Panc1 (cell line): ENCODE measurements around the gene UBAC2. TPM values are rescaled to one million over a fixed set of nuclear protein-coding genes. Genes with fewer than 3 reads are reported as not detected.

Experiments used
- ATAC-seq: fragments of 200-7000 bp; cut with Tn5 transposase; 2 replicates; pipeline ENCODE4 v1.9.1; 2020; ENCODE audit warnings: mild to moderate bottlenecking, moderate library complexity
- BruUV-seq: library from RNA; stranded (reverse); fragments of 400-500 nt; replicated peaks from 2 replicates; lab custom pipeline; 2021; lab: Mats Ljungman, UMichigan
- CTCF ChIA-PET: fragments of 300-600 bp; sonication (Branson Sonifier 250); formaldehyde crosslinking; loops from one replicate; lab custom pipeline; 2022; ENCODE audit warnings: antibody characterized with exemption; lab: Charles Lee
- POLR2A ChIA-PET: fragments of 300-600 bp; sonication (Branson Sonifier 250); formaldehyde crosslinking; loops from one replicate; lab custom pipeline; 2022; ENCODE audit warnings: antibody characterized with exemption; lab: Charles Lee
- DNase-seq: peaks from one replicate; pipeline ENCODE4 v3.0.0-alpha.2; 2010; ENCODE audit warnings: low read depth, low spot score
- H3K27ac ChIP-seq: 2 replicates; pipeline ENCODE4 v1.5.1; 2011; ENCODE audit warnings: mild to moderate bottlenecking, low read length, inconsistent platforms
- H3K27me3 ChIP-seq: fragments of 200-500 bp; sonication (Bioruptor generic); 2 replicates; pipeline ENCODE4 v1.6.0; 2014; ENCODE audit warnings: low read length, inconsistent platforms; ENCODE audit not compliant: control insufficient read depth, insufficient read depth
- H3K36me3 ChIP-seq: fragments of 200-500 bp; sonication (Bioruptor generic); 2 replicates; pipeline ENCODE4 v1.5.1; 2014; ENCODE audit warnings: inconsistent platforms, mild to moderate bottlenecking, low read length, moderate library complexity; ENCODE audit not compliant: control insufficient read depth, insufficient read depth
- H3K4me1 ChIP-seq: 2 replicates; pipeline ENCODE4 v1.5.1; 2011; ENCODE audit warnings: inconsistent platforms, mild to moderate bottlenecking, low read length, moderate library complexity; ENCODE audit not compliant: control insufficient read depth, insufficient read depth
- H3K4me3 ChIP-seq, 2 experiments: 2 replicates each; pipeline ENCODE4 v1.5.1; 2011 to 2012; ENCODE audit warnings: low read depth in 2 of 2, low read length in 2 of 2, mild to moderate bottlenecking in 2 of 2, inconsistent platforms in 1 of 2, moderate library complexity in 1 of 2
- H3K9me3 ChIP-seq: fragments of 200-500 bp; sonication (Bioruptor generic); 2 replicates; pipeline ENCODE4 v1.5.1; 2014; ENCODE audit warnings: low read depth, mild to moderate bottlenecking, inconsistent platforms, low read length, moderate library complexity; ENCODE audit not compliant: control insufficient read depth, insufficient read depth
- CTCF ChIP-seq: fragments of 450-650 bp; IDR thresholded peaks from 2 replicates; pipeline ENCODE4 v1.5.1; 2017; ENCODE audit warnings: mild to moderate bottlenecking
- POLR2AphosphoS5 ChIP-seq: IDR thresholded peaks from 2 replicates; pipeline ENCODE4 v1.6.1; 2012; ENCODE audit warnings: mild to moderate bottlenecking, low read depth, low read length, moderate library complexity
- REST ChIP-seq, 2 experiments: IDR thresholded peaks; 2 replicates each; pipeline ENCODE4 v1.6.1; 2011 to 2012; ENCODE audit warnings: low read depth in 2 of 2, control low read depth in 1 of 2, low read length in 1 of 2, mild to moderate bottlenecking in 1 of 2, moderate library complexity in 1 of 2; ENCODE audit not compliant: insufficient read depth in 1 of 2
- SIN3A ChIP-seq: IDR thresholded peaks from 2 replicates; pipeline ENCODE4 v1.6.1; 2012; ENCODE audit warnings: low read depth, mild to moderate bottlenecking, low read length, moderate library complexity, borderline replicate concordance; ENCODE audit not compliant: insufficient read depth
- TCF7L2 ChIP-seq: IDR thresholded peaks from 2 replicates; pipeline ENCODE4 v1.6.1; 2011; ENCODE audit warnings: mild to moderate bottlenecking, low read depth, low read length, inconsistent platforms
- in situ Hi-C: cut with HindIII; loops from 2 replicates; pipeline ENCODE4 v1.10.0; 2016; ENCODE audit warnings: low sequenced_read_pairs, low pct_unique_long_range_greater_than_20kb
- intact Hi-C: fragments of 100-400 bp; cut with micrococcal nuclease; formaldehyde crosslinking; loops from one replicate; pipeline ENCODE4 v1.10.0; 2022; ENCODE audit not compliant: unreplicated experiment
- total RNA-seq: library from RNA; stranded (reverse); gene quantifications from one replicate; pipeline ENCODE4 v1.2.1, GENCODE V29; 2021; ENCODE audit not compliant: unreplicated experiment

Gene UBAC2
- total RNA-seq, 1 experiment from 2014 or later = 40.8 TPM

GRCh38 chr13:99326012-99326411 lies 125.4 kb downstream of the UBAC2 start:
- ATAC-seq (no peak), DNase-seq (no peak)
- Histone ChIP-seq H3K4me1 (no peaks in the 10 kb centered on the region), H3K27ac (no peak overlapping the region), H3K9me3 (no peaks in the 10 kb centered on the region), H3K4me3 (no peak overlapping the region), H3K27me3 (no peaks in the 10 kb centered on the region), H3K36me3 (no peaks in the 10 kb centered on the region)
- TF ChIP-seq TCF7L2 (no peak), POLR2AphosphoS5 (no peak), REST (IDR thresholded peaks at IDR 0.05; ENCODE audit: insufficient read depth in 1 of 2, low read depth in 2 of 2, low read length in 1 of 2) (no peak), SIN3A (no peak), CTCF (no peak)
- in situ Hi-C loops (no loop called here), intact Hi-C loops (no loop called here)
- no TSS peak for BruUV-seq
- ChIA-PET CTCF (no interaction called here), POLR2A (no interaction called here)

GRCh38 chr13:99327126-99327525 lies 126.5 kb downstream of the UBAC2 start:
- no peak for ATAC-seq
- CTCF ChIA-PET = no interaction called here
- H3K27ac ChIP-seq = no peak overlapping the region
- no peaks in the 10 kb centered on the region for H3K27me3 ChIP-seq
- H3K4me3 ChIP-seq = no peak overlapping the region
- no peaks in the 10 kb centered on the region for H3K4me1 ChIP-seq
- POLR2A ChIA-PET = no interaction called here
- no peak for TF ChIP-seq CTCF
- no peak for TF ChIP-seq REST (IDR thresholded peaks at IDR 0.05; ENCODE audit: insufficient read depth in 1 of 2, low read depth in 2 of 2, low read length in 1 of 2)
- no peak for TF ChIP-seq SIN3A
- no peak for TF ChIP-seq POLR2AphosphoS5
- no peak for TF ChIP-seq TCF7L2
- DNase-seq = no peak
- no TSS peak for BruUV-seq
- no peaks in the 10 kb centered on the region for H3K36me3 ChIP-seq
- intact Hi-C loops (no loop called here), in situ Hi-C loops (no loop called here)
- no peaks in the 10 kb centered on the region for H3K9me3 ChIP-seq
